GM12878 (cell line): ENCODE results near the gene CASP6.

Experiments
- CREB1 ChIP-seq: IDR thresholded peaks from 2 replicates; pipeline ENCODE4 v1.6.1; 2012; ENCODE audit warnings: low read depth, mild to moderate bottlenecking, inconsistent platforms
- CTCF ChIP-seq, 3 experiments: IDR thresholded peaks in 2 of 3; conservative IDR thresholded peaks in 1 of 3; 2 replicates each; pipeline ENCODE4 v1.5.1; 2011; ENCODE audit warnings: low read depth in 3 of 3, low read length in 3 of 3, mild to moderate bottlenecking in 3 of 3, control low read depth in 2 of 3, moderate library complexity in 2 of 3, inconsistent platforms in 1 of 3, mixed read lengths in 1 of 3; ENCODE audit not compliant: control insufficient read depth in 2 of 3, insufficient read depth in 1 of 3; ENCODE audit errors: extremely low read depth in 1 of 3
- MYC ChIP-seq: IDR thresholded peaks from 2 replicates; pipeline ENCODE4 v1.6.1; 2011; ENCODE audit warnings: mild to moderate bottlenecking, low read length, moderate library complexity, inconsistent platforms; ENCODE audit not compliant: insufficient read depth, insufficient replicate concordance, insufficient read length, severe bottlenecking
- NR2C2 ChIP-seq: IDR thresholded peaks from 2 replicates; pipeline ENCODE4 v1.6.1; 2011; ENCODE audit warnings: borderline replicate concordance, low read depth; ENCODE audit not compliant: control insufficient read depth, insufficient read length
- PAX5 ChIP-seq: IDR thresholded peaks from 2 replicates; pipeline ENCODE4 v1.6.1; 2011; ENCODE audit warnings: low read depth, low read length, borderline replicate concordance
- PRDM15 ChIP-seq: fragments of 450-650 bp; formaldehyde crosslinking; IDR thresholded peaks from 2 replicates; pipeline ENCODE4 v1.4.0; 2020; ENCODE audit warnings: mild to moderate bottlenecking, moderate library complexity
- RCOR1 ChIP-seq: conservative IDR thresholded peaks from 2 replicates; pipeline ENCODE4 v1.6.1; 2012; ENCODE audit warnings: low read depth, low read length, improper control_type of control experiment

DNA sequence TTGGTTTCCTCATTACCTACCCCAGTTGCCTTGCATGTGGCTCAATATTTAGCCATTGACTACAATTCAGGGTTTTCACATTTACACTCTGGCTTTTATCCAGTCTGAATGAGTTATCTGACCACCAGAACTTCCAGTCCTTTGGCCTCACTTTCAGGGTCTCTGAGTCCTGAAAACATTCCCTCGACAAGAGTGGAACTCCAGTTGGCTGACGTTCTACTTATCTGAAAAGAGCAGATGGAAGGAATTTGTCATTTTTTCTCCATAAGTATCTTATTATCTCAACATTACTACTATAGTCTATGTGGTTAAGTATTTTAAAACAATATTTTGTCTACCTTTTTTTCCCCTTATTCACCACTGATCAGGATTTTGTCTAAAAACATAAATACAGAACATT, 5.2 kb upstream of the CASP6 start:
- no peak for TF ChIP-seq CTCF (IDR thresholded peaks at IDR 0.05 in 2 of 3, conservative IDR thresholded peaks at IDR 0.05 in 1 of 3; ENCODE audit: control insufficient read depth in 2 of 3, extremely low read depth in 1 of 3, insufficient read depth in 1 of 3, low read depth in 3 of 3, low read length in 3 of 3)
- no peak for TF ChIP-seq NR2C2
- no peak for TF ChIP-seq PRDM15 (CRISPR knock-in tag)
- TF ChIP-seq MYC, result no peak
- TF ChIP-seq RCOR1, result no peak
- no peak for TF ChIP-seq CREB1
- TF ChIP-seq PAX5, result no peak
